ENCODE data around the gene SPOCK1. TPM values are rescaled to one million over a fixed set of nuclear protein-coding genes. Genes with fewer than 3 reads are reported as not detected.

The SPOCK1 gene
- polyA plus RNA-seq, 2 of the 4 experiments (the other 2 are of a cell fraction): 28.9 to 40.8 TPM

DNA sequence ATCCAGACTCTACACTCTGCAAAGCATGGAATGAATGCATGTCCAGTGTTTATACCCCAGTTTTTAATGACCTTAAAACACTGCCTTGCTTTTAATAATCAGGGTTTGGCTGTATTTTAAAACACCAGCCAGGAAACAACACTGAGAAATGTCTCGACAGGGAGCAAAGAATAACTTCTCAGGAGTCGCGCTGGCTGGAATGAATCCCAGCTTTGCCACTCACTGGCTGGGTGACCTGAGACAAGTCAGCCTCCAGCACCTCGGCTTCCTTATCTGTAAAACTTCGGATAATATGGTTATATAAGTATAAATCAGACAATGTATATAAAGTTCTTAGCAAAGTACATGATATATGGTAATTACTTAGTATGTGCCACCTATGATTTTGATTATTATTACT, 505.0 kb downstream of the SPOCK1 start:
- Histone ChIP-seq H3K4me3 (no peak overlapping the region), H3K27ac (no peak overlapping the region), H3K4me2 (no peak overlapping the region), H3K4me1 (no peaks in the 10 kb centered on the region), H3K9me3 (no peaks in the 10 kb centered on the region)
- POLR2A ChIA-PET: no interaction called here
- DNase-seq (ENCODE audit: low read depth in 1 of 2, low spot score in 1 of 2): no peak
- TF ChIP-seq TP53 (CRISPR knock-in tag; IDR thresholded peaks at IDR 0.05) (no peak), FOSB (CRISPR knock-in tag; IDR thresholded peaks at IDR 0.05) (no peak), EHMT2 (IDR thresholded peaks at IDR 0.05; ENCODE audit: low read depth) (no peak), POLR2AphosphoS2 (conservative IDR thresholded peaks at IDR 0.05; ENCODE audit: low read length) (no peak), POLR2A (IDR thresholded peaks at IDR 0.05; ENCODE audit: low read length) (no peak), SMC3 (IDR thresholded peaks at IDR 0.05) (no peak), CHD4 (IDR thresholded peaks at IDR 0.05; ENCODE audit: borderline replicate concordance) (no peak), HEYL (CRISPR knock-in tag; IDR thresholded peaks at IDR 0.05) (no peak)
- CTCF ChIA-PET: no interaction called here
- no peak for FAIRE-seq
- no peak for ATAC-seq
- 49% methylated on average over 5 of the region's 5 CpGs for WGBS (ENCODE audit: missing lambda C conversion rate)

DNA sequence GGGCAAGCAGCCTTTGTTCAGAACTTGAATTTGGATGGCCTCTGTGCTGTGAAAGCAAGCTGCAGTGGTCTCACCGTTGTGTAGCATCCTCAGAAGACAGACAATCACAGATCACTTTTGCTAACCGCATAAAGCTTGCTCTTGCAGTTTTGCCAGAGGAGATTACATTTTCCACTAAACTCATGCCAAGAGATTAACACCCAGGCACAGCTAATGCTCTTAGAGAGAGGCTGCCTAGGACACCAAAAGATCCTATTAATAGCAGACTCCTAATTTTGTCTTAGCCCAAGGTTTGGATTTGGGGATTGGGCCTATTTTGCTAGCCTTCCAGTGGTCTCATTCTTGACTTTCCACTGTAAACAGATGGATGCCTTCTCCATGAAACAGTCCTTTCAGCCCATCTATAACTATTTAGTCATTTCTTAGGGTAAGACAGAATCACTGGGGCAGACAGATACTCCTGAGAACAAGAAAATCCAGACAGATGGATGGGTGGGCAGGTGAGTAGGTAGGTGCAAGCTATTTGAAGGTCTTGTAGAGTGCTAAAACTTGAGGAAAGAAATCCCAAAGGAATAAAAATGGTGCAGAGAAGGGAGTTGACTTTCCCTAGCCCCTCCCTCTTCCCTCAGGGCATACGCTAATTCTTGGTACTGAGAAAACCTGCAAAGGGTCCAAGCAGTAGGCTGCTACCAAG, 506.2 kb downstream of the SPOCK1 start:
- no peak for FAIRE-seq
- no peaks in the 10 kb centered on the region for H3K9me3 ChIP-seq
- no peak overlapping the region for H3K4me2 ChIP-seq
- TF ChIP-seq MAFK (IDR thresholded peaks at IDR 0.05; ENCODE audit: partially characterized antibody): no peak
- no peak for TF ChIP-seq BHLHE40 (IDR thresholded peaks at IDR 0.05; ENCODE audit: low read depth, low read length)
- TF ChIP-seq RCOR1 (IDR thresholded peaks at IDR 0.05; ENCODE audit: low read depth, low read length): no peak
- no peak for TF ChIP-seq EP300 (IDR thresholded peaks at IDR 0.05)
- TF ChIP-seq GATA3 (IDR thresholded peaks at IDR 0.05; ENCODE audit: borderline replicate concordance): no peak
- TF ChIP-seq NPAS2 (CRISPR knock-in tag; IDR thresholded peaks at IDR 0.05; ENCODE audit: borderline replicate concordance): no peak
- TF ChIP-seq POLR2AphosphoS2 (conservative IDR thresholded peaks at IDR 0.05; ENCODE audit: low read length): no peak
- TF ChIP-seq ZSCAN20 (CRISPR knock-in tag; IDR thresholded peaks at IDR 0.05): no peak
- TF ChIP-seq, protein P1, sequence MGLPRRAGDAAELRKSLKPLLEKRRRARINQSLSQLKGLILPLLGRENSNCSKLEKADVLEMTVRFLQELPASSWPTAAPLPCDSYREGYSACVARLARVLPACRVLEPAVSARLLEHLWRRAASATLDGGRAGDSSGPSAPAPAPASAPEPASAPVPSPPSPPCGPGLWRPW (IDR thresholded peaks at IDR 0.05): no peak
- TF ChIP-seq, protein P2, sequence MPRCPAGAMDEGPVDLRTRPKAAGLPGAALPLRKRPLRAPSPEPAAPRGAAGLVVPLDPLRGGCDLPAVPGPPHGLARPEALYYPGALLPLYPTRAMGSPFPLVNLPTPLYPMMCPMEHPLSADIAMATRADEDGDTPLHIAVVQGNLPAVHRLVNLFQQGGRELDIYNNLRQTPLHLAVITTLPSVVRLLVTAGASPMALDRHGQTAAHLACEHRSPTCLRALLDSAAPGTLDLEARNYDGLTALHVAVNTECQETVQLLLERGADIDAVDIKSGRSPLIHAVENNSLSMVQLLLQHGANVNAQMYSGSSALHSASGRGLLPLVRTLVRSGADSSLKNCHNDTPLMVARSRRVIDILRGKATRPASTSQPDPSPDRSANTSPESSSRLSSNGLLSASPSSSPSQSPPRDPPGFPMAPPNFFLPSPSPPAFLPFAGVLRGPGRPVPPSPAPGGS (IDR thresholded peaks at IDR 0.05): no peak
- TF ChIP-seq SREBF2 (IDR thresholded peaks at IDR 0.05): no peak
- TF ChIP-seq JUN (IDR thresholded peaks at IDR 0.05): no peak
- TF ChIP-seq HOXA7 (CRISPR knock-in tag; IDR thresholded peaks at IDR 0.05): no peak
- TF ChIP-seq CHD4 (IDR thresholded peaks at IDR 0.05; ENCODE audit: borderline replicate concordance): no peak
- no peak for TF ChIP-seq MAZ (IDR thresholded peaks at IDR 0.05; ENCODE audit: borderline replicate concordance, low read depth, low read length)
- TF ChIP-seq, protein P3, sequence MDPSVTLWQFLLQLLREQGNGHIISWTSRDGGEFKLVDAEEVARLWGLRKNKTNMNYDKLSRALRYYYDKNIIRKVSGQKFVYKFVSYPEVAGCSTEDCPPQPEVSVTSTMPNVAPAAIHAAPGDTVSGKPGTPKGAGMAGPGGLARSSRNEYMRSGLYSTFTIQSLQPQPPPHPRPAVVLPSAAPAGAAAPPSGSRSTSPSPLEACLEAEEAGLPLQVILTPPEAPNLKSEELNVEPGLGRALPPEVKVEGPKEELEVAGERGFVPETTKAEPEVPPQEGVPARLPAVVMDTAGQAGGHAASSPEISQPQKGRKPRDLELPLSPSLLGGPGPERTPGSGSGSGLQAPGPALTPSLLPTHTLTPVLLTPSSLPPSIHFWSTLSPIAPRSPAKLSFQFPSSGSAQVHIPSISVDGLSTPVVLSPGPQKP (IDR thresholded peaks at IDR 0.05; ENCODE audit: low read depth, low read length): no peak
- no peak for TF ChIP-seq JUNB (IDR thresholded peaks at IDR 0.05)
- TF ChIP-seq CHD2 (IDR thresholded peaks at IDR 0.05; ENCODE audit: low read length, partially characterized antibody): no peak
- no peak overlapping the region for H3K27ac ChIP-seq
- CTCF ChIA-PET: no interaction called here
- H3K4me1 ChIP-seq: no peaks in the 10 kb centered on the region
- H3K4me3 ChIP-seq: no peak overlapping the region
- POLR2A ChIA-PET: no interaction called here
- ATAC-seq: no peak
- 61% methylated on average over 3 of the region's 3 CpGs for WGBS (ENCODE audit: missing lambda C conversion rate)
- DNase-seq (ENCODE audit: low read depth in 1 of 2, low spot score in 1 of 2): no peak
